ENCODE results near the gene ABHD12. TPM values are rescaled to one million over a fixed set of nuclear protein-coding genes. Genes with fewer than 3 reads are reported as not detected.

The ABHD12 gene
- polyA plus RNA-seq, 1 donor (not counting 4 experiments of a cell fraction or from before 2014, with no cell fraction given), result 11.2 TPM

- DNase-seq (ENCODE audit: low read depth, low spot score) (no peak), FAIRE-seq (peak; percentile 58)
- Histone ChIP-seq H3K27me3 (ENCODE audit: control insufficient read depth, extremely low read depth, insufficient read depth, low read length) (no peaks in the 10 kb centered on the region), H3K9me1 (ENCODE audit: control insufficient read depth, extremely low read depth, insufficient read depth, low read length) (no peaks in the 10 kb centered on the region), H3K9ac (ENCODE audit: control insufficient read depth, extremely low read depth, insufficient read depth, low read length) (no peak overlapping the region), H2AFZ (ENCODE audit: control insufficient read depth, low read length) (no peak overlapping the region), H3K4me3 (ENCODE audit: control insufficient read depth in 2 of 3, extremely low read depth in 1 of 3, insufficient read depth in 2 of 3, low read depth in 1 of 3, low read length in 3 of 3) (peak overlapping the region in 1 of 3 experiments; percentile 20), H3K9me3 (ENCODE audit: control insufficient read depth, low read depth, low read length) (no peaks in the 10 kb centered on the region), H3K4me2 (ENCODE audit: control insufficient read depth, extremely low read depth, insufficient read depth, low read depth, low read length) (no peak overlapping the region), H3K4me1 (ENCODE audit: control insufficient read depth, extremely low read depth, insufficient read depth, low read length) (peaks cover 41% of the 10 kb centered on the region), H4K20me1 (ENCODE audit: control insufficient read depth, extremely low read depth, insufficient read depth, low read length) (peaks cover 2% of the 10 kb centered on the region), H3K36me3 (ENCODE audit: control insufficient read depth in 2 of 2, extremely low read depth in 1 of 2, insufficient read depth in 2 of 2, low read length in 2 of 2) (peaks cover 49 to 52% of the 10 kb centered on the region in 2 experiments), H3K27ac (ENCODE audit: control insufficient read depth, insufficient read depth, low read length) (no peak overlapping the region), H3K79me2 (ENCODE audit: control insufficient read depth, insufficient read depth, low read length) (no peaks in the 10 kb centered on the region)
- TF ChIP-seq, protein P1, sequence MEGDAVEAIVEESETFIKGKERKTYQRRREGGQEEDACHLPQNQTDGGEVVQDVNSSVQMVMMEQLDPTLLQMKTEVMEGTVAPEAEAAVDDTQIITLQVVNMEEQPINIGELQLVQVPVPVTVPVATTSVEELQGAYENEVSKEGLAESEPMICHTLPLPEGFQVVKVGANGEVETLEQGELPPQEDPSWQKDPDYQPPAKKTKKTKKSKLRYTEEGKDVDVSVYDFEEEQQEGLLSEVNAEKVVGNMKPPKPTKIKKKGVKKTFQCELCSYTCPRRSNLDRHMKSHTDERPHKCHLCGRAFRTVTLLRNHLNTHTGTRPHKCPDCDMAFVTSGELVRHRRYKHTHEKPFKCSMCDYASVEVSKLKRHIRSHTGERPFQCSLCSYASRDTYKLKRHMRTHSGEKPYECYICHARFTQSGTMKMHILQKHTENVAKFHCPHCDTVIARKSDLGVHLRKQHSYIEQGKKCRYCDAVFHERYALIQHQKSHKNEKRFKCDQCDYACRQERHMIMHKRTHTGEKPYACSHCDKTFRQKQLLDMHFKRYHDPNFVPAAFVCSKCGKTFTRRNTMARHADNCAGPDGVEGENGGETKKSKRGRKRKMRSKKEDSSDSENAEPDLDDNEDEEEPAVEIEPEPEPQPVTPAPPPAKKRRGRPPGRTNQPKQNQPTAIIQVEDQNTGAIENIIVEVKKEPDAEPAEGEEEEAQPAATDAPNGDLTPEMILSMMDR (optimal IDR thresholded peaks at IDR 0.05 in 1 of 3, IDR thresholded peaks at IDR 0.05 in 1 of 3, conservative IDR thresholded peaks at IDR 0.05 in 1 of 3; ENCODE audit: extremely low read depth in 1 of 3, insufficient read depth in 2 of 3, low read length in 3 of 3), result peak in 1 of 3 experiments; percentile 20
- no peak for TF ChIP-seq EZH2 (IDR thresholded peaks at IDR 0.05; ENCODE audit: low read length)
- dilution Hi-C loops (cut with MboI; ENCODE audit: extremely low pct_ligation_motif_present, low sequenced_read_pairs), result no loop called here
Observed at GRCh38 chr20:25295386-25296093, 95.1 kb downstream of the ABHD12 start.

GRCh38 chr20:25294459-25295385 lies 95.9 kb downstream of the ABHD12 start:
- H3K9me3 ChIP-seq (ENCODE audit: control insufficient read depth, low read depth, low read length), result no peaks in the 10 kb centered on the region
- TF ChIP-seq EZH2 (IDR thresholded peaks at IDR 0.05; ENCODE audit: low read length), result no peak
- TF ChIP-seq, protein P1 (optimal IDR thresholded peaks at IDR 0.05 in 1 of 3, IDR thresholded peaks at IDR 0.05 in 1 of 3, conservative IDR thresholded peaks at IDR 0.05 in 1 of 3; ENCODE audit: extremely low read depth in 1 of 3, insufficient read depth in 2 of 3, low read length in 3 of 3), result peak; percentile 57 to 74 (median 61)
- H4K20me1 ChIP-seq (ENCODE audit: control insufficient read depth, extremely low read depth, insufficient read depth, low read length), result peaks cover 2% of the 10 kb centered on the region
- dilution Hi-C loops (cut with MboI; ENCODE audit: extremely low pct_ligation_motif_present, low sequenced_read_pairs), result no loop called here
- no peak overlapping the region for H2AFZ ChIP-seq (ENCODE audit: control insufficient read depth, low read length)
- H3K79me2 ChIP-seq (ENCODE audit: control insufficient read depth, insufficient read depth, low read length), result no peaks in the 10 kb centered on the region
- no peak overlapping the region for H3K4me3 ChIP-seq (ENCODE audit: control insufficient read depth in 2 of 3, extremely low read depth in 1 of 3, insufficient read depth in 2 of 3, low read depth in 1 of 3, low read length in 3 of 3)
- H3K27ac ChIP-seq (ENCODE audit: control insufficient read depth, insufficient read depth, low read length), result no peak overlapping the region
- H3K9me1 ChIP-seq (ENCODE audit: control insufficient read depth, extremely low read depth, insufficient read depth, low read length), result no peaks in the 10 kb centered on the region
- H3K36me3 ChIP-seq (ENCODE audit: control insufficient read depth in 2 of 2, extremely low read depth in 1 of 2, insufficient read depth in 2 of 2, low read length in 2 of 2), result peaks cover 54 to 56% of the 10 kb centered on the region in 2 experiments
- no peak for FAIRE-seq
- H3K27me3 ChIP-seq (ENCODE audit: control insufficient read depth, extremely low read depth, insufficient read depth, low read length), result no peaks in the 10 kb centered on the region
- H3K4me2 ChIP-seq (ENCODE audit: control insufficient read depth, extremely low read depth, insufficient read depth, low read depth, low read length), result no peak overlapping the region
- no peak overlapping the region for H3K9ac ChIP-seq (ENCODE audit: control insufficient read depth, extremely low read depth, insufficient read depth, low read length)
- peaks cover 37% of the 10 kb centered on the region for H3K4me1 ChIP-seq (ENCODE audit: control insufficient read depth, extremely low read depth, insufficient read depth, low read length)
- DNase-seq (ENCODE audit: low read depth, low spot score), result no peak

Measured in keratinocyte (primary cell).